ENCODE data around the gene ADGRB3.

GRCh38 chr6:69305456-69305855 is 670.4 kb downstream of the ADGRB3 start:
- TF ChIP-seq, protein P1, sequence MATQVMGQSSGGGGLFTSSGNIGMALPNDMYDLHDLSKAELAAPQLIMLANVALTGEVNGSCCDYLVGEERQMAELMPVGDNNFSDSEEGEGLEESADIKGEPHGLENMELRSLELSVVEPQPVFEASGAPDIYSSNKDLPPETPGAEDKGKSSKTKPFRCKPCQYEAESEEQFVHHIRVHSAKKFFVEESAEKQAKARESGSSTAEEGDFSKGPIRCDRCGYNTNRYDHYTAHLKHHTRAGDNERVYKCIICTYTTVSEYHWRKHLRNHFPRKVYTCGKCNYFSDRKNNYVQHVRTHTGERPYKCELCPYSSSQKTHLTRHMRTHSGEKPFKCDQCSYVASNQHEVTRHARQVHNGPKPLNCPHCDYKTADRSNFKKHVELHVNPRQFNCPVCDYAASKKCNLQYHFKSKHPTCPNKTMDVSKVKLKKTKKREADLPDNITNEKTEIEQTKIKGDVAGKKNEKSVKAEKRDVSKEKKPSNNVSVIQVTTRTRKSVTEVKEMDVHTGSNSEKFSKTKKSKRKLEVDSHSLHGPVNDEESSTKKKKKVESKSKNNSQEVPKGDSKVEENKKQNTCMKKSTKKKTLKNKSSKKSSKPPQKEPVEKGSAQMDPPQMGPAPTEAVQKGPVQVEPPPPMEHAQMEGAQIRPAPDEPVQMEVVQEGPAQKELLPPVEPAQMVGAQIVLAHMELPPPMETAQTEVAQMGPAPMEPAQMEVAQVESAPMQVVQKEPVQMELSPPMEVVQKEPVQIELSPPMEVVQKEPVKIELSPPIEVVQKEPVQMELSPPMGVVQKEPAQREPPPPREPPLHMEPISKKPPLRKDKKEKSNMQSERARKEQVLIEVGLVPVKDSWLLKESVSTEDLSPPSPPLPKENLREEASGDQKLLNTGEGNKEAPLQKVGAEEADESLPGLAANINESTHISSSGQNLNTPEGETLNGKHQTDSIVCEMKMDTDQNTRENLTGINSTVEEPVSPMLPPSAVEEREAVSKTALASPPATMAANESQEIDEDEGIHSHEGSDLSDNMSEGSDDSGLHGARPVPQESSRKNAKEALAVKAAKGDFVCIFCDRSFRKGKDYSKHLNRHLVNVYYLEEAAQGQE (IDR thresholded peaks at IDR 0.05; ENCODE audit: low read depth, low read length), result no peak
- TF ChIP-seq TCF12 (IDR thresholded peaks at IDR 0.05) (no peak), CTCF (IDR thresholded peaks at IDR 0.05) (no peak), RAD21 (IDR thresholded peaks at IDR 0.05; ENCODE audit: low read length) (no peak), ELF1 (IDR thresholded peaks at IDR 0.05) (no peak), SIN3A (IDR thresholded peaks at IDR 0.05; ENCODE audit: borderline replicate concordance, low read depth, low read length) (no peak), NRF1 (IDR thresholded peaks at IDR 0.05; ENCODE audit: low read depth, low read length) (no peak), SMC3 (IDR thresholded peaks at IDR 0.05; ENCODE audit: low read depth, low read length) (no peak)
